Measurements from ENCODE around the gene DYNC2I2. TPM values are rescaled to one million over a fixed set of nuclear protein-coding genes. Genes with fewer than 3 reads are reported as not detected.

DYNC2I2 gene
- total RNA-seq, 1 experiment from 2014 or later = 71.1 TPM

DNA sequence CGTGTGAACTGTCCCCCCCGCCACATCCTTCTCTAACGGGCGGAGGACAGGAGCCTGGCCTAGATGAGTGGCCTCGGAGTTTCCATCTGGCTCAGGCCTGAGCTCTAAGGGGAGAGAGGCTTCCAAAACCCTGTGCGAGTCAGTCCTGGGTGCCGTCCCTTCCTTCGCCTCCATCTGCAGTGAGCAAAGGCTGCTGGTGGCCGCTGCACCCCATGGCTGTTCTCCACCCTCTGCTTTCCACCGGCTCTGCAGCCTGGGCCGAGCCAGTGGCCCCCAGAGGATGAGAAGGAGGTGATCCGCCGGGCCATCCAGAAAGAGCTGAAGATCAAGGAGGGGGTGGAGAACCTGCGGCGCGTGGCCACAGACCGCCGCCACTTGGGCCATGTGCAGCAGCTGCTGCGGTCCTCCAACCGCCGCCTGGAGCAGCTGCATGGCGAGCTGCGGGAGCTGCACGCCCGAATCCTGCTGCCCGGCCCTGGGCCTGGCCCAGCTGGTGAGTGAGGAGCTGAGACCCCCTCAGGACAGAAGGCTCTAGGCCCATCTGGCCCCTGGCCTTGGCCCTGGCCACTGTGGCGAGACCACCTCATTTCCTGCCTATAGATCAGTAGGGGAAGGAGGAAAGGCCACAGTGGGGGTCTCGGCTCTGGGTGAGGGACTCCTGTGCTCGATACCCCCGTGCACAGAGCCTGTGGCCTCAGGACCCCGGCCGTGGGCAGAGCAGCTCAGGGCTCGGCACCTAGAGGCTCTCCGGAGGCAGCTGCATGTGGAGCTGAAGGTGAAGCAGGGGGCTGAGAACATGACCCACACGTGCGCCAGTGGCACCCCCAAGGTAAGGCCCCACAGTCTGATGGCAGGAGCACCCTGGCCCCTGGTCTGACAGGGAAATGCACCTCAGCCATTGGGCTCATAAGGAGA lies 48.7 kb upstream of the DYNC2I2 start:
- Mint-ChIP-seq H3K27ac (no peak overlapping the region), H3K4me1 (peaks cover 4% of the 10 kb centered on the region; the same call in 1 of the 2 replicates), H3K9me3 (no peaks in the 10 kb centered on the region), H3K36me3 (peaks cover 4% of the 10 kb centered on the region; the same call in 1 of the 2 replicates), H3K27me3 (ENCODE audit: low read depth) (no peaks in the 10 kb centered on the region), H3K4me3 (no peak overlapping the region)
- POLR2A ChIA-PET = no interaction called here
- ATAC-seq = no peak
- TF ChIP-seq, protein P1, sequence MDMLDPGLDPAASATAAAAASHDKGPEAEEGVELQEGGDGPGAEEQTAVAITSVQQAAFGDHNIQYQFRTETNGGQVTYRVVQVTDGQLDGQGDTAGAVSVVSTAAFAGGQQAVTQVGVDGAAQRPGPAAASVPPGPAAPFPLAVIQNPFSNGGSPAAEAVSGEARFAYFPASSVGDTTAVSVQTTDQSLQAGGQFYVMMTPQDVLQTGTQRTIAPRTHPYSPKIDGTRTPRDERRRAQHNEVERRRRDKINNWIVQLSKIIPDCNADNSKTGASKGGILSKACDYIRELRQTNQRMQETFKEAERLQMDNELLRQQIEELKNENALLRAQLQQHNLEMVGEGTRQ (CRISPR knock-in tag; IDR thresholded peaks at IDR 0.05) = no peak
- TF ChIP-seq PREB (CRISPR knock-in tag; IDR thresholded peaks at IDR 0.05; ENCODE audit: borderline replicate concordance) = no peak
- no peak for TF ChIP-seq CREM (CRISPR knock-in tag; IDR thresholded peaks at IDR 0.05)
- no peak for TF ChIP-seq MYBL2 (CRISPR knock-in tag; IDR thresholded peaks at IDR 0.05)
- no peak for TF ChIP-seq ZNF416 (CRISPR knock-in tag; IDR thresholded peaks at IDR 0.05)
- TF ChIP-seq, protein P2, sequence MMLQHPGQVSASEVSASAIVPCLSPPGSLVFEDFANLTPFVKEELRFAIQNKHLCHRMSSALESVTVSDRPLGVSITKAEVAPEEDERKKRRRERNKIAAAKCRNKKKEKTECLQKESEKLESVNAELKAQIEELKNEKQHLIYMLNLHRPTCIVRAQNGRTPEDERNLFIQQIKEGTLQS (CRISPR knock-in tag; conservative IDR thresholded peaks at IDR 0.05) = no peak
- TF ChIP-seq ZNF121 (CRISPR knock-in tag; IDR thresholded peaks at IDR 0.05) = no peak
- TF ChIP-seq ZNF232 (CRISPR knock-in tag; IDR thresholded peaks at IDR 0.05) = no peak
- TF ChIP-seq, protein P3, sequence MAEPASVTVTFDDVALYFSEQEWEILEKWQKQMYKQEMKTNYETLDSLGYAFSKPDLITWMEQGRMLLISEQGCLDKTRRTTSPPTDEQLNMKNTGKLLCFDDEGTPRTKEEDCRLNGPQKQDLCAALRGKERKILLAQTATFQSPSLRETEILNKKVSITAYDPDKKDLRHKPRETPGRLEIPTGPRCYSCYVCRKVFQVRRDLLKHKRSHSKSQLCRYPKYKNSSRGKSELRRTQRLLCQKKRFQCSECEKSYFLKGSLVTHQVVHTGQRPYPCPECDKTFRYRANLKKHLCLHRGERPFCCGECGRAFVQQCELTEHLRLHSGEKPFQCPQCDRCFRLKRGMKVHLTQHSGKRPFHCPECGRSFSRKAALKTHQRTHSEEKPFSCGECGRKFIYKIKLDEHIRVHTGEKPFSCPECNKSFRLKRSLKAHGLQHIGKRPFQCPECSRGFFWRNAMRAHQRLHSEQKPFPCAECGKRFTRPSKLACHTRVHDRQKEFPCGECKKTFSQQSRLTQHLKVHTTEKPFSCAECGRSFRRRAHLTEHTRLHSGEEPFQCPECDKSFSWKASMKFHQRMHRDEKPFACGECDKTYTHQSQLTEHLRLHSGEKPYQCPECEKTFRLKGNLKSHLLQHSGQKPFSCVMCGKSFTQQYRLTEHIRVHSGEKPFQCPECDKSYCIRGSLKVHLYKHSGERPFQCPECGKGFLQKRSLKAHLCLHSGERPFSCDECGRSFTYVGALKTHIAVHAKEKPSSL (CRISPR knock-in tag; conservative IDR thresholded peaks at IDR 0.05) = no peak
- no peak for TF ChIP-seq CBFB (CRISPR knock-in tag; IDR thresholded peaks at IDR 0.05; ENCODE audit: low read depth)
- no peak for TF ChIP-seq SMAD4 (CRISPR knock-in tag; IDR thresholded peaks at IDR 0.05)
- no peak for TF ChIP-seq AFF4 (CRISPR knock-in tag; IDR thresholded peaks at IDR 0.05; ENCODE audit: borderline replicate concordance)
- no peak for TF ChIP-seq TEAD1 (CRISPR knock-in tag; IDR thresholded peaks at IDR 0.05)
- peak; percentile 9 for DNase-seq (ENCODE audit: low spot score)
- CTCF ChIA-PET = interaction anchor here (0.9 to 2.1 kb wide), 3 partner anchors 19 to 70 kb away, joined by 4 to 7 read pairs (median 4); partner anchors contain the start of gene ZDHHC12

- Mint-ChIP-seq H3K4me3 (peak overlapping the region; percentile 83; the same call in 1 of the 2 replicates), H3K36me3 (no peaks in the 10 kb centered on the region), H3K27ac (no peak overlapping the region), H3K9me3 (no peaks in the 10 kb centered on the region), H3K27me3 (ENCODE audit: low read depth) (no peaks in the 10 kb centered on the region), H3K4me1 (peaks cover 4% of the 10 kb centered on the region; the same call in 1 of the 2 replicates)
- ATAC-seq (no peak), DNase-seq (ENCODE audit: low spot score) (no peak)
- ChIA-PET POLR2A (interaction anchor here (0.7 kb wide), 1 partner anchor 309 kb away, joined by 4 read pairs; no protein-coding TSS in a partner anchor), CTCF (interaction anchor here (0.7 to 2.1 kb wide), 4 partner anchors 20 to 69 kb away, joined by 3 to 7 read pairs (median 4); partner anchors contain the start of gene ZDHHC12)
- TF ChIP-seq ZNF263 (CRISPR knock-in tag; IDR thresholded peaks at IDR 0.05; ENCODE audit: low read depth) = no peak
- TF ChIP-seq AFF4 (CRISPR knock-in tag; IDR thresholded peaks at IDR 0.05; ENCODE audit: borderline replicate concordance) = no peak
Measured at GRCh38 chr9:128704356-128704670, 47.7 kb upstream of the DYNC2I2 start.

Data from WTC11 (cell line).